PC-3 (cell line): Measurements from ENCODE around the gene MLPH. TPM values are rescaled to one million over a fixed set of nuclear protein-coding genes. Genes with fewer than 3 reads are reported as not detected.

Source experiments
- ATAC-seq: fragments of 200-7000 bp; cut with Tn5 transposase; 2 replicates; pipeline ENCODE4 v1.9.1; 2020; ENCODE audit warnings: mild to moderate bottlenecking, moderate library complexity
- BruUV-seq: library from RNA; stranded (reverse); fragments of 400-500 nt; replicated peaks from 2 replicates; lab custom pipeline; 2021; lab: Mats Ljungman, UMichigan
- CTCF ChIA-PET: fragments of 300-600 bp; sonication (Branson Sonifier 250); formaldehyde crosslinking; loops from one replicate; lab custom pipeline; 2022; ENCODE audit warnings: antibody characterized with exemption; lab: Charles Lee
- POLR2A ChIA-PET: fragments of 300-600 bp; sonication (Branson Sonifier 250); formaldehyde crosslinking; loops from one replicate; lab custom pipeline; 2022; ENCODE audit warnings: antibody characterized with exemption; ENCODE audit not compliant: unreplicated experiment; lab: Charles Lee
- DNase-seq: peaks from one replicate; pipeline ENCODE4 v3.0.0-alpha.2; 2015
- H2AFZ ChIP-seq: fragments of 300-600 bp; sonication (generic); 2 replicates; pipeline ENCODE4 v1.6.0; 2016; ENCODE audit warnings: antibody characterized with exemption, low read length
- H3F3A ChIP-seq: fragments of 300-600 bp; sonication (generic); one replicate; pipeline ENCODE4 v1.6.0; 2017; ENCODE audit warnings: antibody characterized with exemption, low read length, control low read depth, mild to moderate bottlenecking; ENCODE audit not compliant: unreplicated experiment
- H3K27ac ChIP-seq: fragments of 300-600 bp; sonication (generic); 2 replicates; pipeline ENCODE4 v1.5.1; 2016; ENCODE audit warnings: mild to moderate bottlenecking, low read length
- H3K27me3 ChIP-seq: fragments of 300-600 bp; sonication (generic); 2 replicates; pipeline ENCODE4 v1.6.1; 2016; ENCODE audit warnings: low read length, mixed read lengths
- H3K36me3 ChIP-seq: fragments of 300-600 bp; sonication (generic); 2 replicates; pipeline ENCODE4 v1.6.1; 2016; ENCODE audit warnings: low read depth, mixed run types, low read length, mixed read lengths
- H3K4me1 ChIP-seq: fragments of 300-600 bp; sonication (generic); 2 replicates; pipeline ENCODE4 v1.5.1; 2016; ENCODE audit warnings: low read length; ENCODE audit not compliant: insufficient read depth
- H3K4me2 ChIP-seq: fragments of 300-600 bp; sonication (generic); 2 replicates; pipeline ENCODE4 v1.6.0; 2016; ENCODE audit warnings: low read length
- H3K4me3 ChIP-seq: fragments of 300-600 bp; sonication (generic); 2 replicates; pipeline ENCODE4 v1.5.1; 2016; ENCODE audit warnings: mild to moderate bottlenecking, low read length, mixed read lengths
- H3K79me2 ChIP-seq: fragments of 300-600 bp; sonication (generic); 2 replicates; pipeline ENCODE4 v1.6.1; 2017; ENCODE audit warnings: low read length, mixed read lengths
- H3K9ac ChIP-seq: fragments of 300-600 bp; sonication (generic); 2 replicates; pipeline ENCODE4 v1.6.0; 2016; ENCODE audit warnings: mild to moderate bottlenecking, low read length
- H3K9me2 ChIP-seq: fragments of 300-600 bp; sonication (generic); replicated peaks from 2 replicates; pipeline ENCODE4 v1.6.1; 2016; ENCODE audit warnings: mixed run types, low read length, mixed read lengths
- H3K9me3 ChIP-seq: fragments of 300-600 bp; sonication (generic); 2 replicates; pipeline ENCODE4 v1.6.1; 2016; ENCODE audit warnings: low read length, mixed read lengths
- H4K20me1 ChIP-seq: fragments of 300-600 bp; sonication (generic); 2 replicates; pipeline ENCODE4 v1.6.1; 2016; ENCODE audit warnings: low read length, mixed read lengths
- CTCF ChIP-seq: fragments of 300-600 bp; sonication (generic); conservative IDR thresholded peaks from 2 replicates; pipeline ENCODE4 v1.5.1; 2017; ENCODE audit warnings: antibody characterized with exemption, low read depth, mild to moderate bottlenecking, low read length
- EZH2 ChIP-seq: fragments of 300-600 bp; sonication (generic); IDR thresholded peaks from one replicate; pipeline ENCODE4 v1.6.1; 2017; ENCODE audit warnings: antibody characterized with exemption, mild to moderate bottlenecking, low read length; ENCODE audit not compliant: unreplicated experiment
- EZH2phosphoT487 ChIP-seq: fragments of 300-600 bp; sonication (generic); IDR thresholded peaks from 2 replicates; pipeline ENCODE4 v1.6.1; 2018; ENCODE audit warnings: mild to moderate bottlenecking, antibody characterized with exemption, low read length, borderline replicate concordance
- intact Hi-C: fragments of 100-400 bp; cut with micrococcal nuclease; formaldehyde crosslinking; loops from 2 replicates; pipeline ENCODE4 v1.9.0; 2023
- total RNA-seq: library from RNA; depleted of rRNA; stranded (reverse); fragments of >200 nt; gene quantifications from 2 replicates; pipeline ENCODE4 v1.2.3, GENCODE V29; 2014

Gene MLPH
- total RNA-seq, 1 experiment from 2014 or later = 201 TPM

- Histone ChIP-seq H3K9me2 (no peaks in the 10 kb centered on the region), H4K20me1 (no peaks in the 10 kb centered on the region), H3K9me3 (no peaks in the 10 kb centered on the region), H3K36me3 (peaks cover 66% of the 10 kb centered on the region), H3K9ac (no peak overlapping the region), H3K27ac (no peak overlapping the region), H3K27me3 (no peaks in the 10 kb centered on the region), H3F3A (no peaks in the 10 kb centered on the region), H3K4me1 (no peaks in the 10 kb centered on the region), H3K4me3 (no peak overlapping the region), H3K4me2 (no peak overlapping the region), H2AFZ (no peak overlapping the region), H3K79me2 (no peaks in the 10 kb centered on the region)
- DNase-seq (no peak), ATAC-seq (no peak)
- no TSS peak for BruUV-seq
- ChIA-PET POLR2A (no interaction called here), CTCF (no interaction called here)
- no peak for TF ChIP-seq EZH2phosphoT487
- no peak for TF ChIP-seq EZH2
- no peak for TF ChIP-seq CTCF
- intact Hi-C loops = no loop called here
Observed at GRCh38 chr2:237547841-237548416, 60.9 kb downstream of the MLPH start.

- H3K27me3 ChIP-seq = no peaks in the 10 kb centered on the region
- no peaks in the 10 kb centered on the region for H3K4me1 ChIP-seq
- peaks cover 78% of the 10 kb centered on the region for H3K36me3 ChIP-seq
- H3K4me2 ChIP-seq = no peak overlapping the region
- no peak for DNase-seq
- ChIA-PET CTCF (no interaction called here), POLR2A (no interaction called here)
- BruUV-seq = no TSS peak
- TF ChIP-seq CTCF = no peak
- H3K27ac ChIP-seq = no peak overlapping the region
- no peaks in the 10 kb centered on the region for H3K79me2 ChIP-seq
- no peaks in the 10 kb centered on the region for H3K9me2 ChIP-seq
- no peaks in the 10 kb centered on the region for H3K9me3 ChIP-seq
- no peak overlapping the region for H3K4me3 ChIP-seq
- ATAC-seq = no peak
- H3F3A ChIP-seq = no peaks in the 10 kb centered on the region
- intact Hi-C loops = no loop called here
- no peak overlapping the region for H3K9ac ChIP-seq
- no peaks in the 10 kb centered on the region for H4K20me1 ChIP-seq
- H2AFZ ChIP-seq = no peak overlapping the region
Observed at GRCh38 chr2:237549216-237549615, 62.2 kb downstream of the MLPH start.

GRCh38 chr2:237549643-237550415, 62.8 kb downstream of the MLPH start:
- no peak overlapping the region for H3K27ac ChIP-seq
- no TSS peak for BruUV-seq
- no peak for ATAC-seq
- no peaks in the 10 kb centered on the region for H3F3A ChIP-seq
- H3K4me1 ChIP-seq = no peaks in the 10 kb centered on the region
- no peaks in the 10 kb centered on the region for H3K27me3 ChIP-seq
- no peak overlapping the region for H3K4me3 ChIP-seq
- H3K36me3 ChIP-seq = peaks cover 85% of the 10 kb centered on the region
- intact Hi-C loops = no loop called here
- no peak overlapping the region for H2AFZ ChIP-seq
- ChIA-PET CTCF (no interaction called here), POLR2A (no interaction called here)
- H3K4me2 ChIP-seq = no peak overlapping the region
- no peaks in the 10 kb centered on the region for H3K79me2 ChIP-seq
- DNase-seq = no peak
- no peaks in the 10 kb centered on the region for H4K20me1 ChIP-seq
- H3K9me3 ChIP-seq = no peaks in the 10 kb centered on the region
- TF ChIP-seq CTCF = no peak
- H3K9ac ChIP-seq = no peak overlapping the region
- H3K9me2 ChIP-seq = no peaks in the 10 kb centered on the region
